ENCODE measurements around the gene PRKAR2B. TPM values are rescaled to one million over a fixed set of nuclear protein-coding genes. Genes with fewer than 3 reads are reported as not detected.

The PRKAR2B gene
- total and polyA plus RNA-seq, 7 donors = 1.3 to 3.5 (median 1.7) TPM

GRCh38 chr7:107165341-107165740 is 120.8 kb downstream of the PRKAR2B start:
- Histone ChIP-seq H3K4me1 (peaks cover 2% of the 10 kb centered on the region), H3K9me3 (no peaks in the 10 kb centered on the region), H3K27me3 (ENCODE audit: insufficient read depth in 3 of 3, low read length in 2 of 3) (no peaks in the 10 kb centered on the region), H3K4me3 (no peak overlapping the region), H3K36me3 (ENCODE audit: insufficient read depth in 1 of 2, low read depth in 1 of 2) (no peaks in the 10 kb centered on the region), H3K27ac (no peak overlapping the region)
- 63 to 70% (median 64%) methylated on average over 3 of the region's 3 CpGs for WGBS, 3 donors
- TF ChIP-seq CTCF (IDR thresholded peaks at IDR 0.05) = no peak
- intact Hi-C loops (cut with DNase I) = loop anchor here in 1 of 2 donors (10.0 kb wide), 1 partner anchor 881 kb away; the partner anchor contains the start of gene NAMPT
- DNase-seq (no peak), ATAC-seq (no peak)

GRCh38 chr7:107166736-107167426 is 122.4 kb downstream of the PRKAR2B start:
- Histone ChIP-seq H3K4me1 (peaks cover 17% of the 10 kb centered on the region), H3K27me3 (ENCODE audit: insufficient read depth in 3 of 3, low read length in 2 of 3) (no peaks in the 10 kb centered on the region), H3K9me3 (no peaks in the 10 kb centered on the region), H3K36me3 (ENCODE audit: insufficient read depth in 1 of 2, low read depth in 1 of 2) (no peaks in the 10 kb centered on the region), H3K4me3 (peak overlapping the region; percentile 82), H3K27ac (peak overlapping the region; percentile 99)
- DNase-seq (no peak), ATAC-seq (no peak)
- intact Hi-C loops (cut with DNase I) = loop anchor here in 1 of 2 donors (10.0 kb wide), 1 partner anchor 882 kb away; the partner anchor contains the start of gene NAMPT
- TF ChIP-seq CTCF (IDR thresholded peaks at IDR 0.05) = no peak
- WGBS, 3 donors = 31 to 35% (median 31%) methylated on average over 5 of the region's 5 CpGs

- Histone ChIP-seq H3K9me3 (no peaks in the 10 kb centered on the region), H3K4me3 (peak overlapping the region; percentile 82), H3K4me1 (peaks cover 24% of the 10 kb centered on the region), H3K27me3 (ENCODE audit: insufficient read depth in 3 of 3, low read length in 2 of 3) (no peaks in the 10 kb centered on the region), H3K27ac (peak overlapping the region; percentile 99), H3K36me3 (ENCODE audit: insufficient read depth in 1 of 2, low read depth in 1 of 2) (no peaks in the 10 kb centered on the region)
- peak; percentile 5 to 59 (median 32) for ATAC-seq
- TF ChIP-seq CTCF (IDR thresholded peaks at IDR 0.05) = peak; percentile 59
- DNase-seq = peak in 1 of 2 donors; percentile 59
- intact Hi-C loops (cut with DNase I) = loop anchor here in 1 of 2 donors (10.0 kb wide), 1 partner anchor 883 kb away; the partner anchor contains the start of gene NAMPT
- 0% methylated on average over 15 of the region's 15 CpGs for WGBS, 3 donors
Measured at GRCh38 chr7:107167483-107168232, 123.2 kb downstream of the PRKAR2B start.

- 0 to 1% (median 0%) methylated on average over 43 to 44 of the region's 44 CpGs for WGBS, 3 donors
- no peaks in the 10 kb centered on the region for H3K9me3 ChIP-seq
- TF ChIP-seq CTCF (IDR thresholded peaks at IDR 0.05) = no peak
- H3K27me3 ChIP-seq (ENCODE audit: insufficient read depth in 3 of 3, low read length in 2 of 3) = no peaks in the 10 kb centered on the region
- peak; percentile 99 for DNase-seq
- intact Hi-C loops (cut with DNase I) = loop anchor here in 1 of 2 donors (10.0 kb wide), 1 partner anchor 884 kb away; the partner anchor contains the start of gene NAMPT
- peak; percentile 88 to 94 (median 90) for ATAC-seq
- H3K36me3 ChIP-seq (ENCODE audit: insufficient read depth in 1 of 2, low read depth in 1 of 2) = no peaks in the 10 kb centered on the region
- H3K4me3 ChIP-seq = peak within 1 kb of the TSS; percentile 82
- H3K27ac ChIP-seq = peak within 1 kb of the TSS; percentile 99
- peaks cover 33% of the 10 kb centered on the region for H3K4me1 ChIP-seq
Measured at GRCh38 chr7:107168233-107169119, 124.0 kb downstream of the PRKAR2B start, which contains the start of gene HBP1. TSS of gene HBP1 (plus strand) at chr7:107169003. CDS start at chr7:107179894, 10,891 bp downstream.

All from psoas muscle (tissue), 8 donors.